LNCAP (cell line): ENCODE data around the gene CUEDC1.

Experiments
- TF ChIP-seq, protein P1 (sequence below): fragments of 450-650 bp; IDR thresholded peaks from 2 replicates; pipeline ENCODE4 v1.5.1; 2017; ENCODE audit warnings: mild to moderate bottlenecking

Gene CUEDC1

DNA sequence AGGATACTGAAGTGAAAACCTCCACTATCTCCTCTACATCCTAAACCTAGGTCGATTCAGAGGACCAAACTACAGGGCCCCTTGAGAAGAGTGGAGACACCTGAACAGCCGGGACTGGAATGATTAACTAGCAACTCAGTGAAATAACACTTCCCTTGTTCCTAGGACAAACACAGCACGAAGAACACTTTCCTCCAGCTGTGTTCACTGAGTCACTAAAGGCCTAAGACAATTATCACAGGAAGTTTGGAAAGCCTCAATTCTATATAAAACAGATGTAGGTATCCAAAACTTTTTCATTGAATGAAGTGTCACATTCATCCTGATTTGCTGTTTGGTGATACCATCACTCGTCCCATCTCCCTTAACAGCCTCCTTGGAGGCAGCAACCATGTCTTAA, 15.5 kb upstream of the CUEDC1 start:
- TF ChIP-seq, protein P1, sequence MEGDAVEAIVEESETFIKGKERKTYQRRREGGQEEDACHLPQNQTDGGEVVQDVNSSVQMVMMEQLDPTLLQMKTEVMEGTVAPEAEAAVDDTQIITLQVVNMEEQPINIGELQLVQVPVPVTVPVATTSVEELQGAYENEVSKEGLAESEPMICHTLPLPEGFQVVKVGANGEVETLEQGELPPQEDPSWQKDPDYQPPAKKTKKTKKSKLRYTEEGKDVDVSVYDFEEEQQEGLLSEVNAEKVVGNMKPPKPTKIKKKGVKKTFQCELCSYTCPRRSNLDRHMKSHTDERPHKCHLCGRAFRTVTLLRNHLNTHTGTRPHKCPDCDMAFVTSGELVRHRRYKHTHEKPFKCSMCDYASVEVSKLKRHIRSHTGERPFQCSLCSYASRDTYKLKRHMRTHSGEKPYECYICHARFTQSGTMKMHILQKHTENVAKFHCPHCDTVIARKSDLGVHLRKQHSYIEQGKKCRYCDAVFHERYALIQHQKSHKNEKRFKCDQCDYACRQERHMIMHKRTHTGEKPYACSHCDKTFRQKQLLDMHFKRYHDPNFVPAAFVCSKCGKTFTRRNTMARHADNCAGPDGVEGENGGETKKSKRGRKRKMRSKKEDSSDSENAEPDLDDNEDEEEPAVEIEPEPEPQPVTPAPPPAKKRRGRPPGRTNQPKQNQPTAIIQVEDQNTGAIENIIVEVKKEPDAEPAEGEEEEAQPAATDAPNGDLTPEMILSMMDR = no peak

DNA sequence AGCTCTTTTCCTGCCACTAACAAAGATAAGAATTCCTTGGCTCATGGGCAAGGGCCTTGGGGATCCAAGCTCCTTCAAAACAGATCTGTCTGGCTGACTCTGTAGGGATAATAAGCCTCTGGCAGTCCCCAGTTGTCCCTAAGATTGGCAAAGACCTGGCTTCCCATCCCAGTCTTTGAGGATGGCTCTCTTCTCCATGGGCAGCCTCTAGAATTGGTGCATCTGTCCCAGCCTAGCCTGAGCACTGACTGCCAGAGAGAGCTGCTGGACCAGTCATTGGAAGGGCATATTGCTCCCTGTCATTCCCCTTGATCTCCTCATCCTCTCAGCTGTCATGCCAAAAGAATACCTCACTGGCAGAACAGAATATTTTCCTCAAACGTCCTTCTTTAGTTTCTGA, 13.2 kb upstream of the CUEDC1 start:
- TF ChIP-seq, protein P1 = no peak

DNA sequence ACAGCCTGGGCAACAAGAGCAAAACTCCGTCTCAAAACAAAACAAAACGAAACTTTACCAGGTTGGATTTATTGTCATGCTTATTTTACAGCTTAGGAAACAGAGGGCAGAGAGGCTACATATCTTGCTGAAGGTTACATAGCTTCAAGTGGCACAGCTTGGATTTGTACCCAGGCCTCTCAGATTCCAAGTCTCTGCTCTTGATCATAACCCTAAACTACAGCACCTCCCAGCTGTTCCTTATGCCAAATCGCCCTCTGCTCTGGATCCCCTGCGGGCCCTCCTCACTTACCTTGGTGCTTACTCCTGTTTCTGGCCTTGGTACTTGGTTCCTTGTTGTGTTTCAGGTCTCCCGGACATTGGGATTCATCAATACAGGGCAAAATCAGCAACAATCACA, 11.7 kb upstream of the CUEDC1 start:
- TF ChIP-seq, protein P1 = no peak

DNA sequence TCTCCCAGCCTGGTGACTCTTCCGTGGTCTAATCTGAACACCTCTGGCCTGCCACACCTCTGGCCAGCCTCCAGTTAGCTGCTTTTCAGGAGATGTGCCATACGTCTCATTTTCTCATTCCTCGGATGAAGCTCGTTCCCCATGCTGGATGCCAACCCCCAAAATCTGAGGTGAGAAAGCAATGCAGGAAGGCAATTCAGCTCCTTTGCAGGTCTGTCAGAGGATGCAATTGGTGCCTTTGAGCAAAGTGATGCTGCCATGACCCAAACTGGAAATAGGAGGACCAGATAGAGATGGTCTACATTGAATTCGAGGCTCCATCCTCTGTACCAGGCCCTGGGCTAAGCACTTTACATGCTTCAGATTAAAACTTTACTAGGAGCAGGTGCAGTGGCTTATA, 11.0 kb upstream of the CUEDC1 start:
- TF ChIP-seq, protein P1 = no peak

DNA sequence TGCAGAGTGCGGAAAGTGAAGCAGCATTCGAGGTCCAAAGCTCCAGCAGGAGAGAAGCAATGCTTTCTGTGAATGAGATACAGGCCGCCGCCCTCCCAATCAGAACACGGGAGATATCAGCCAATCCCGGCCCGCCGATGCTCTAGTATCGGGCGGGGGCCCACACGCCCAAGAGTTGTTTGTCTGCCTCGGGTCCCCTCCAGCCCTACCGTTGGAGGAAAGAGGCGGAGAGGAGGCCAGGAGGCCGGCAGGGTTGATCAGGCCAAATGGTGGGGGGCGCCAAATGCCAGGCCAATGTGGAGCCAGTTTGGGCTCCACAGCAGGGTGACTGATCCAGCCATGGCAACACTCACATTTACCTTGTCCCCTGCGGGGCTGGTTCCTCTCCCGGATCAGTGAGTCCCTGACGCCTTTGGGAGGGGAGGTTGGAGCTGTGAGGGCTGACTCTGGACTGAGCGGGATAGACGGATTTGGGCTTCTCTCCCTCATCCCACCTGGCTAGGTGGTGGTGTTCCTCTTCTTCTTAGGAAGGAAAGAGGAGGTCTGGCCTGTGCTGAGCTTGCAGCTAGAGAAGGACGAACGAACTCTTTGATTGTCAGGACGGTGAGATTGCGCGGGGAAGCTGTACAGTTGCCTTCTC, 10.4 kb upstream of the CUEDC1 start:
- TF ChIP-seq, protein P1 = no peak

DNA sequence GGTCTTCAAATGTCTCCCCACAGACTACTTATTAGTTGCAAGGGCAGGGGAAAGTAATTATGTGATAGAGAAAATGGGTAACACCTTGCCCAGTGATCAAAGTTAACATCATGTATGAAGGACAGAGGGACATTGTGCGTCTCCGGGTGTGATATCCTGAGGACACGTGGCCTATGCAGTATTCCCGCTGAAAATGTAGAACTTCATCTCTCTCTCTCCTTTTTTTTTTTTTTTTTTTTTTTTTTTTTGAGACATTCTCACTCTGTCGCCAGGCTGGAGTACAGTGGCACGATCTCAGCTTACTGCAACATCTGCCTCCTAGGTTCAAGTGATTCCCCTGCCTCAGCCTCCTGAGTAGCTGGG, 7.9 kb upstream of the CUEDC1 start:
- TF ChIP-seq, protein P1 = no peak

DNA sequence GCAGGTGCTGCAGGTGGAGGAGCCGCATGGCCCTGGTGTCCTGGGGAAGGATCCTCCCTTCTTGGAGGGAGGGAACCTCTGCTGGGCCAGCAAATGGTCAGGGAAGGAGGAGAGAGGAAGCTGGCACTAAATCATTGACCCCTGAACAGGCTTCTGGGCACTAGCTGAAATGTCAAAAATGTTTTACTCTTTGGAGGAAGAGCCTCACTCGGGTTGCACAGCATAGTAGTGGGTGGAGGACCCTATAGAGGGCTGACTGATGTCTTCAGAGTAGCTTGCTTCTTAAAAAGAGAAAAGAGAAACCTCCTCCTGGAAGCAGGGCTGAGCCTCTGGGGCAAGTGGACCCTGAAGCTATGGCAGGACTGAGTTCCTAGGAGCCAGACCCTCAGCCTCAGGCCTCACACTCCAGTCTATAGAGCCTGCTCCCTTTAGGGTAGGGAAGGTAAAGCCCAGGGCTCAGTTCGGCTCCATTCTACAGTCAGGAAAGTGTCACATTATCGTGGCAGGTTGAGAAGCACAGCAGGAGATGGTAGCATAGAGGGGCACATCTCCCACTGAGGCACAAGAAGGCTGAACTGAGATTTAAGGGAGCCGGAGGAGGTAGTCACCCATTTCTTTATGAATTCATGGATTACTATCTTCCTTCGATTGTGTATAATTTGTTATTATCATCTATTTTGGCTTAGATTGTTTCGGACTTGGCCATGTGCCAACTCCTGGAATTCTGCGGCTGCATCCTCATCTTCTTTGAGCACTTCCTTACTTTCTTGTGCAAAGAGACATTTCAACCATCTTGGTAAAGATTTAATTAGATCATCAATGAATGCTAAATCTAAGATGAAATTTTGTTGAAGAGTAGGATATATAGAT, 7.3 kb upstream of the CUEDC1 start:
- TF ChIP-seq, protein P1 = no peak
